Gastrocnemius medialis (tissue), 4 donors: ENCODE results near the gene PLIN4. TPM values are rescaled to one million over a fixed set of nuclear protein-coding genes. Genes with fewer than 3 reads are reported as not detected.

Experiments used
- ATAC-seq, 2 donors: fragments of 150-250 bp; one replicate each; pipeline ENCODE4 v1.9.1; 2016
- DNase-seq, 2 donors: peaks; one replicate each; pipeline ENCODE4 v3.0.0-alpha.2; 2019
- H3K27ac ChIP-seq, 4 donors: fragments of 200-600 bp; sonication (generic); 1 replicate in 1 of 4; 2 replicates in 3 of 4; pipeline ENCODE4 v1.5.1; 2016 to 2018; ENCODE audit warnings: mild to moderate bottlenecking in 2 of 4, moderate library complexity in 1 of 4
- H3K27me3 ChIP-seq, 3 donors: fragments of 200-600 bp; sonication (generic) in 2 of 3; 1 replicate in 1 of 3; 2 replicates in 2 of 3; pipeline versions ENCODE4 v1.5.1 to v1.6.0; 2016 to 2019; ENCODE audit warnings: mild to moderate bottlenecking in 1 of 3, moderate library complexity in 1 of 3
- H3K36me3 ChIP-seq, 2 donors: fragments of 200-600 bp; sonication (generic) in 1 of 2; one replicate each; pipeline ENCODE4 v1.5.1; 2017 to 2018
- H3K4me1 ChIP-seq, 2 donors: fragments of 200-600 bp; sonication (generic) in 1 of 2; one replicate each; pipeline ENCODE4 v1.5.1; 2016 to 2017; ENCODE audit warnings: mild to moderate bottlenecking in 2 of 2
- H3K4me3 ChIP-seq, 4 donors: fragments of 200-600 bp; sonication (generic) in 3 of 4; 1 replicate in 1 of 4; 2 replicates in 3 of 4; pipeline ENCODE4 v1.5.1; 2016 to 2019; ENCODE audit warnings: mild to moderate bottlenecking in 2 of 4
- H3K9me3 ChIP-seq, 3 donors: fragments of 200-600 bp; sonication (generic) in 2 of 3; 1 replicate in 1 of 3; 2 replicates in 2 of 3; pipeline ENCODE4 v1.5.1; 2016 to 2019
- CTCF ChIP-seq, 5 experiments: fragments of 450-650 bp in 3 of 5; fragments of 200-600 bp in 2 of 5; sonication (generic) in 2 of 5; IDR thresholded peaks in 4 of 5; conservative IDR thresholded peaks in 1 of 5; 1 replicate in 4 of 5; 2 replicates in 1 of 5; pipeline ENCODE4 v1.5.1; 2016 to 2019; ENCODE audit warnings: antibody characterized with exemption in 5 of 5, mild to moderate bottlenecking in 3 of 5, moderate library complexity in 3 of 5
- POLR2A ChIP-seq, 2 donors: fragments of 450-650 bp; IDR thresholded peaks; one replicate each; pipeline ENCODE4 v1.6.1; 2017; ENCODE audit warnings: antibody characterized with exemption in 2 of 2, mild to moderate bottlenecking in 2 of 2, moderate library complexity in 2 of 2
- in situ Hi-C, 4 donors: fragments of 200-750 bp; cut with MboI; loops; one replicate each; pipeline versions ENCODE4 v1.15.0 to v1.8.0; 2017; ENCODE audit warnings: low sequenced_read_pairs in 4 of 4
- intact Hi-C: fragments of 100-400 bp; cut with DNase I; formaldehyde crosslinking; loops from one replicate; pipeline ENCODE4 v1.15.1; 2023; ENCODE audit warnings: low total_unique reads
- total RNA-seq, 4 donors: library from RNA; depleted of rRNA; stranded (reverse); fragments of >200 nt; gene quantifications; one replicate each; pipeline versions ENCODE4 v1.1.0 to v1.2.3, GENCODE V29; 2016

The PLIN4 gene
- total RNA-seq, 4 donors from 2014 or later: 79.6 to 282 (median 152) TPM

GRCh38 chr19:4472174-4472974 is 45.9 kb downstream of the PLIN4 start, which contains the start of gene HDGFL2:
TSS of gene HDGFL2 (plus strand) at chr19:4472297. CDS start at chr19:4472351, 54 bp downstream.
- TF ChIP-seq CTCF (IDR thresholded peaks at IDR 0.05 in 4 of 5, conservative IDR thresholded peaks at IDR 0.05 in 1 of 5) (no peak), POLR2A (IDR thresholded peaks at IDR 0.05) (no peak)
- Histone ChIP-seq H3K4me3 (peak within 1 kb of the TSS; percentile 68 to 85 (median 77)), H3K36me3 (peaks cover 0 to 8% of the 10 kb centered on the region in 2 donors), H3K4me1 (peaks cover 16 to 18% of the 10 kb centered on the region in 2 donors), H3K27me3 (no peaks in the 10 kb centered on the region), H3K27ac (peak within 1 kb of the TSS; percentile 80 to 95 (median 90)), H3K9me3 (no peaks in the 10 kb centered on the region)
- DNase-seq: no peak
- intact Hi-C loops: no loop called here
- in situ Hi-C loops: no loop called here
- ATAC-seq: no peak

GRCh38 chr19:4471403-4472173 is 46.7 kb downstream of the PLIN4 start:
- no peaks in the 10 kb centered on the region for H3K36me3 ChIP-seq
- DNase-seq: peak; percentile 99 to 100
- no peaks in the 10 kb centered on the region for H3K27me3 ChIP-seq
- peak overlapping the region; percentile 57 to 85 (median 76) for H3K4me3 ChIP-seq
- TF ChIP-seq POLR2A (IDR thresholded peaks at IDR 0.05): peak; percentile 45 to 84
- TF ChIP-seq CTCF (IDR thresholded peaks at IDR 0.05 in 4 of 5, conservative IDR thresholded peaks at IDR 0.05 in 1 of 5): no peak
- in situ Hi-C loops: no loop called here
- intact Hi-C loops: loop anchor here (1.0 kb wide), 1 partner anchor 14 kb away; the partner anchor contains the start of gene UBXN6
- peak overlapping the region; percentile 80 to 95 (median 90) for H3K27ac ChIP-seq
- no peaks in the 10 kb centered on the region for H3K9me3 ChIP-seq
- peak; percentile 96 to 97 for ATAC-seq
- peaks cover 16 to 18% of the 10 kb centered on the region in 2 donors for H3K4me1 ChIP-seq

- intact Hi-C loops: no loop called here
- TF ChIP-seq POLR2A (IDR thresholded peaks at IDR 0.05) (no peak), CTCF (IDR thresholded peaks at IDR 0.05 in 4 of 5, conservative IDR thresholded peaks at IDR 0.05 in 1 of 5) (no peak)
- H3K27me3 ChIP-seq: no peaks in the 10 kb centered on the region
- DNase-seq (no peak), ATAC-seq (no peak)
- H3K9me3 ChIP-seq: no peaks in the 10 kb centered on the region
- H3K4me3 ChIP-seq: no peak overlapping the region
- peaks cover 8% of the 10 kb centered on the region in 2 donors for H3K4me1 ChIP-seq
- H3K27ac ChIP-seq: no peak overlapping the region
- in situ Hi-C loops: no loop called here
- no peaks in the 10 kb centered on the region for H3K36me3 ChIP-seq
Measured at GRCh38 chr19:4467835-4468234, 50.5 kb downstream of the PLIN4 start.

GRCh38 chr19:4464815-4465581 is 53.3 kb downstream of the PLIN4 start:
- in situ Hi-C loops: no loop called here
- TF ChIP-seq CTCF (IDR thresholded peaks at IDR 0.05 in 4 of 5, conservative IDR thresholded peaks at IDR 0.05 in 1 of 5) (no peak), POLR2A (IDR thresholded peaks at IDR 0.05) (no peak)
- H3K4me1 ChIP-seq: no peaks in the 10 kb centered on the region
- no peak for DNase-seq
- H3K9me3 ChIP-seq: no peaks in the 10 kb centered on the region
- no peak overlapping the region for H3K27ac ChIP-seq
- no peak overlapping the region for H3K4me3 ChIP-seq
- H3K27me3 ChIP-seq: no peaks in the 10 kb centered on the region
- intact Hi-C loops: no loop called here
- H3K36me3 ChIP-seq: no peaks in the 10 kb centered on the region
- no peak for ATAC-seq
